ENCODE measurements around the gene MAPK10.

GRCh38 chr4:86152454-86152853 lies 207.4 kb downstream of the MAPK10 start:
- TF ChIP-seq CTCF (conservative IDR thresholded peaks at IDR 0.05 in 1 of 2, IDR thresholded peaks at IDR 0.05 in 1 of 2; ENCODE audit: low read depth in 1 of 2, low read length in 2 of 2) = no peak
- TF ChIP-seq EZH2 (IDR thresholded peaks at IDR 0.05; ENCODE audit: low read length, missing control alignments) = no peak

Measured in fibroblast of lung (primary cell).